Subcutaneous abdominal adipose tissue (tissue), 5 donors: ENCODE results near the gene DMD.

ENCODE experiments used
- H3K27ac ChIP-seq: one replicate; pipeline ENCODE4 v1.7.0; 2013; ENCODE audit warnings: low read depth, mild to moderate bottlenecking, inconsistent platforms, low read length, moderate library complexity
- H3K27me3 ChIP-seq, 5 donors: one replicate each; pipeline ENCODE4 v1.7.0; 2013; ENCODE audit warnings: low read length in 5 of 5, inconsistent platforms in 1 of 5; ENCODE audit not compliant: control insufficient read depth in 5 of 5, insufficient read depth in 4 of 5
- H3K36me3 ChIP-seq, 5 donors: one replicate each; pipeline ENCODE4 v1.7.0; 2013; ENCODE audit warnings: low read length in 5 of 5; ENCODE audit not compliant: control insufficient read depth in 5 of 5, insufficient read depth in 5 of 5
- H3K4me1 ChIP-seq, 5 donors: one replicate each; pipeline ENCODE4 v1.7.0; 2013; ENCODE audit warnings: low read length in 5 of 5, mild to moderate bottlenecking in 3 of 5, moderate library complexity in 1 of 5; ENCODE audit not compliant: control insufficient read depth in 5 of 5, insufficient read depth in 5 of 5
- H3K4me3 ChIP-seq, 5 donors: one replicate each; pipeline ENCODE4 v1.7.0; 2013; ENCODE audit warnings: low read length in 5 of 5, low read depth in 1 of 5
- H3K9ac ChIP-seq, 5 donors: one replicate each; pipeline ENCODE4 v1.7.0; 2013; ENCODE audit warnings: low read length in 5 of 5, mild to moderate bottlenecking in 4 of 5, moderate library complexity in 3 of 5
- H3K9me3 ChIP-seq, 5 donors: one replicate each; pipeline ENCODE4 v1.7.0; 2013; ENCODE audit warnings: low read length in 5 of 5; ENCODE audit not compliant: control insufficient read depth in 5 of 5
- donor health status: healthy.
- donor health status: healthy.
- donor health status: healthy.
- donor health status: healthy.
- donor health status: healthy.

The DMD gene

GRCh38 chrX:32392655-32393054 lies 818.7 kb downstream of the DMD start:
- H3K4me3 ChIP-seq = no peak overlapping the region
- H3K27ac ChIP-seq = no peak overlapping the region
- H3K27me3 ChIP-seq = peaks cover 0 to 2% (median 0%) of the 10 kb centered on the region in 5 donors
- no peaks in the 10 kb centered on the region for H3K4me1 ChIP-seq
- no peaks in the 10 kb centered on the region for H3K36me3 ChIP-seq
- H3K9ac ChIP-seq = no peak overlapping the region
- H3K9me3 ChIP-seq = no peaks in the 10 kb centered on the region

GRCh38 chrX:32370456-32371205 lies 840.7 kb downstream of the DMD start:
- Histone ChIP-seq H3K27me3 (no peaks in the 10 kb centered on the region), H3K4me1 (no peaks in the 10 kb centered on the region), H3K9me3 (no peaks in the 10 kb centered on the region), H3K4me3 (no peak overlapping the region), H3K36me3 (peaks cover 0 to 7% (median 0%) of the 10 kb centered on the region in 5 donors), H3K27ac (no peak overlapping the region), H3K9ac (no peak overlapping the region)

- no peaks in the 10 kb centered on the region for H3K9me3 ChIP-seq
- H3K36me3 ChIP-seq = no peaks in the 10 kb centered on the region
- no peaks in the 10 kb centered on the region for H3K27me3 ChIP-seq
- H3K4me3 ChIP-seq = no peak overlapping the region
- H3K27ac ChIP-seq = no peak overlapping the region
- no peak overlapping the region for H3K9ac ChIP-seq
- peaks cover 0 to 4% (median 0%) of the 10 kb centered on the region in 5 donors for H3K4me1 ChIP-seq
These were observed 917.2 kb downstream of the DMD start for GRCh38 chrX:32293962-32294700.

GRCh38 chrX:32289356-32289755 lies 922.0 kb downstream of the DMD start:
- Histone ChIP-seq H3K27me3 (no peaks in the 10 kb centered on the region), H3K4me3 (no peak overlapping the region), H3K9ac (no peak overlapping the region), H3K9me3 (no peaks in the 10 kb centered on the region), H3K36me3 (peaks cover 0 to 2% (median 0%) of the 10 kb centered on the region in 5 donors), H3K4me1 (peaks cover 0 to 3% (median 0%) of the 10 kb centered on the region in 5 donors), H3K27ac (no peak overlapping the region)

GRCh38 chrX:32281853-32282252 lies 929.5 kb downstream of the DMD start:
- Histone ChIP-seq H3K9ac (no peak overlapping the region), H3K9me3 (no peaks in the 10 kb centered on the region), H3K27ac (no peak overlapping the region), H3K27me3 (no peaks in the 10 kb centered on the region), H3K4me3 (no peak overlapping the region), H3K4me1 (no peaks in the 10 kb centered on the region), H3K36me3 (peaks cover 0 to 5% (median 0%) of the 10 kb centered on the region in 5 donors)

- Histone ChIP-seq H3K9ac (no peak overlapping the region), H3K4me1 (no peaks in the 10 kb centered on the region)
These were observed 930.4 kb downstream of the DMD start for GRCh38 chrX:32280921-32281320.

GRCh38 chrX:32280489-32280888 lies 930.9 kb downstream of the DMD start:
- H3K4me3 ChIP-seq = no peak overlapping the region
- no peak overlapping the region for H3K9ac ChIP-seq
- H3K27me3 ChIP-seq = peaks cover 0 to 5% (median 0%) of the 10 kb centered on the region in 5 donors
- no peaks in the 10 kb centered on the region for H3K4me1 ChIP-seq
- peaks cover 0 to 3% (median 0%) of the 10 kb centered on the region in 5 donors for H3K36me3 ChIP-seq
- H3K27ac ChIP-seq = no peak overlapping the region
- H3K9me3 ChIP-seq = no peaks in the 10 kb centered on the region

More at GRCh38 chrX:32280921-32281320, 930.4 kb downstream of the DMD start:
- no peak overlapping the region for H3K4me3 ChIP-seq
- no peaks in the 10 kb centered on the region for H3K9me3 ChIP-seq
- H3K27me3 ChIP-seq = peaks cover 0 to 4% (median 0%) of the 10 kb centered on the region in 5 donors
- no peak overlapping the region for H3K27ac ChIP-seq
- H3K36me3 ChIP-seq = peaks cover 0 to 3% (median 0%) of the 10 kb centered on the region in 5 donors

GRCh38 chrX:32276153-32276552 lies 935.2 kb downstream of the DMD start:
- H3K9me3 ChIP-seq = no peaks in the 10 kb centered on the region
- H3K36me3 ChIP-seq = no peaks in the 10 kb centered on the region
- no peak overlapping the region for H3K27ac ChIP-seq
- peaks cover 0 to 9% (median 0%) of the 10 kb centered on the region in 5 donors for H3K27me3 ChIP-seq
- peaks cover 0 to 3% (median 0%) of the 10 kb centered on the region in 5 donors for H3K4me1 ChIP-seq
- no peak overlapping the region for H3K4me3 ChIP-seq
- H3K9ac ChIP-seq = no peak overlapping the region

- Histone ChIP-seq H3K27me3 (peaks cover 0 to 4% (median 0%) of the 10 kb centered on the region in 5 donors), H3K4me1 (peaks cover 0 to 3% (median 0%) of the 10 kb centered on the region in 5 donors), H3K4me3 (no peak overlapping the region), H3K9ac (no peak overlapping the region), H3K36me3 (no peaks in the 10 kb centered on the region), H3K27ac (no peak overlapping the region), H3K9me3 (peaks cover 0 to 11% (median 6%) of the 10 kb centered on the region in 5 donors)
These were observed 941.5 kb downstream of the DMD start for GRCh38 chrX:32269866-32270265.

- Histone ChIP-seq H3K27ac (no peak overlapping the region), H3K9me3 (peaks cover 0 to 13% (median 6%) of the 10 kb centered on the region in 5 donors), H3K27me3 (peaks cover 0 to 4% (median 0%) of the 10 kb centered on the region in 5 donors)
These were observed 943.1 kb downstream of the DMD start for GRCh38 chrX:32268207-32268606.

More at GRCh38 chrX:32268207-32268606, 943.1 kb downstream of the DMD start:
- Histone ChIP-seq H3K4me1 (peaks cover 0 to 3% (median 0%) of the 10 kb centered on the region in 5 donors), H3K9ac (no peak overlapping the region), H3K4me3 (no peak overlapping the region), H3K36me3 (no peaks in the 10 kb centered on the region)
